GM18499 (cell line): ENCODE results near the gene HBM.
"Not testable (repeated sequence)": the region's sequence is repeated elsewhere in the genome, so short reads cannot be mapped to it uniquely, and the experiment has no call there.

ENCODE experiments used
- ATAC-seq: cut with Tn5 transposase; IDR thresholded peaks from one replicate; pipeline ENCODE4 v1.9.1; 2021; ENCODE audit warnings: moderate number of reproducible peaks; ENCODE audit not compliant: insufficient read depth, unreplicated experiment

HBM gene

GRCh38 chr16:180101-180675 lies 14.4 kb downstream of the HBM start, which contains the start of gene HBQ1:
Gene HBQ1, plus strand, starts transcription at chr16:180459. Its CDS starts 28 bp downstream, at chr16:180487.
- ATAC-seq: no peak

- no peak for ATAC-seq
These were observed 15.1 kb downstream of the HBM start for GRCh38 chr16:180681-181564.

GRCh38 chr16:181565-182021 lies 15.8 kb downstream of the HBM start:
- no peak for ATAC-seq

DNA sequence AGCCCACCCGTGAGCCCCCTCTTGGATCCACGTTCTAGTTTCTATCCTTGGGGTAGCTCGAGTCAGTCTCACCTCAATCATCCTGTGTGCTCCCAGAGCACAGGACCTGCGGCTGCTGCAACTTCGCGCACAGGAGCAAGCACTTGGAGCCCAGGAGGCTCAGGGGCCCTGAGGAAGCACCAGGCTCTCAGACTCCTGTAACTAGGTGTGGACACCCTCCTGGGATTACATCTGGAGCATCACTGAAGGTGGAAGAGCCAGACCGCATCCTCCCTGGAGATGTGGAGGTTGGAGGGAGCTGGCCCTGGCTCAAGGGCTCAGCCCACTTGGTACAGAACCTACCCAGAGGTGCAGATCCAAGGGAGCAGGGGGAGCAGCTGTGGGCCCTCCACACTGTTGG lies 17.2 kb downstream of the HBM start:
- no peak for ATAC-seq

DNA sequence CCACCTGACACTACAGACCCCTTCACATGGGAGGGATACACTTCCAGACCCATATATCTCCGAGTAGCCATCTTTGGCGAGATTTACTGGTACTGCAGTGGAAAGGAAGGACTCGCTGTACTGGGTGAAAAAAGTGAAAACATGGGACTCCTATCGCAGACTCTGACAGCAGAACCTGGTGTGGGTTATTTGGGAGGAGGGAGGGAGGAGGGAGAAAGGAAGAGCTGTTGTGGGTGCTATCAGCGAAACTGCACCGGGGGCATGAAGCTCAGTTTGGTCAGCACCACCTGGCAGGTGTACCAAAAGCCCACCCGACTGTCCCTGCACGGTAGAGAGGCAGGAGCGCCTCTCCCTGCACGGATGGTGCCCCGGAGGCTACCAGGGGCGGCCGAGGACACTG lies 19.4 kb downstream of the HBM start:
- ATAC-seq: no peak

DNA sequence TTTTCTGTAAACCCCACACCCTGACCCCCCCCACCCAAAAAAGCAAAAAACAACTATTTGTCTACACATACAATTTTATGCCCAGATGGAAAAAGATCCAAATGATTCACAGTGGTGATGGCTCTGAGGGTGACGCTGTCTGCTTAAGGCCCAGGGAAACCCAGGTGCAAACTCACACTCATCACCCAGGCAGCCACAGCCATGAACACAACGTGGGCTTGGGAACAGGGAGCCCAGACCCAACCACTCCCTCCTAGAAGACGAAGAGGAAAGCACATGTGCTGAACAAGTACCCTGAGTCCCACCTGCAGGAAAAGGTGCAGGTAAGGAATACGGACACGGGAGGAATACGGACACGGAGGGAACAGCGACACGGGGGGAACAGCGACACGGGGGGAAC lies 19.9 kb downstream of the HBM start:
- ATAC-seq: no peak

- no peak for ATAC-seq
These were observed 21.6 kb downstream of the HBM start for GRCh38 chr16:187330-187729.

GRCh38 chr16:188674-189073 lies 22.9 kb downstream of the HBM start:
- ATAC-seq: no peak

GRCh38 chr16:189604-190186 lies 23.9 kb downstream of the HBM start:
- ATAC-seq: no peak

DNA sequence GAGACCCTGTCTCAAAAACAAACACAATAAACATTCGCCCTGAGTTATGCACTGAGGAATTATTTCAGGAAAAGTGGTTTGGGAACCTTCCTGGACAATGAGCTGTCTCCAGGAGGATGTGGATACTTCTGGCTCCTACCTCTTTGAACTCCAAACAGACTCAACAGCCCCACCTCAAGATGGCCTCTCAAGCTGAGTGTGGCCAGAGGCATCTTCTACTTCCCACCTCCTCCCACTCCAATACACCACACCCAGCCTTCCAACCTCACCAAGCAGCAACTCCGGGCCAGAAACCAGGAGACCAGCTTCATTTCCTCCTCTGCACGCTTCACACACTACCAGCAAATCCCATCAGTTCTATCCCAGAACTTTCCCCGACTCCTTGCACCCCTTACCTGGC lies 26.1 kb downstream of the HBM start:
- ATAC-seq: no peak

DNA sequence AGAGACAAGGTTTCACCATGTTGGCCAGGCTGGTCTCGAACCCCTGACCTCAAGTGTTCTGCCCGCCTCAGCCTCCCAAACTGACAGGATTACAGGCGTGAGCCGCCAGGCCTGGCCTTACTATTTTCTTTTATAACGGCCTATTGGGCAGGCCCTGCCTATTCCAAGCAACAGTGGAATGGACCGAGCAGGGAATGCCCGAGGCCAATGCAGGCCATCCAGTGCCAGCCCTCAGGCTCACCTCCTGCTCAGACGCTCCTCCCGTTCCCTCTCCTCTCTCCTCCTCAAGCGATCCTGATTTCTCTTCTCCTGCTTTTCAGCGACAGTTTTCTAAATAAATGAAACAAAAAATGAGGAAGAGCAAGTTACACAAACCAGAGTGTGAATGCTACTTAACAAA lies 26.9 kb downstream of the HBM start:
- no peak for ATAC-seq

DNA sequence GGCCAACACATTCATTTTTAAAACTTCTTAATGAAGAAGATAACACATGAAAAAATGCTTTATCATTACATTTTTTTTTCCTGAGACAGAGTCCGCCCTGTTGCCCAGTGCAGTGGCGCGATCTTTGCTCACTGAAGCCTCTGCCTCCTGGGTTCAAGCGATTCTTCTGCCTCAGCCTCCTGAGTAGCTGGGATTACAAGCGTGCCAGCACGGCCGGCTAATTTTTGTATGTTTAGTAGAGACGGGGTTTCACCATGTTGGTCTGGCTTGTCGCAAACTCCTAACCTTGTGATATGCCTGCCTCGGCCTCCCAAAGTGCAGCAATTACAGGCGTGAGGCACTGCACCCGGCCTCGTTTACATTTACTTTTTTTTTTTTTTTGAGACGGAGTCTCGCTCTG lies 27.7 kb downstream of the HBM start:
- no peak for ATAC-seq

- ATAC-seq: no peak
These were observed 28.7 kb downstream of the HBM start for GRCh38 chr16:194516-194915.

DNA sequence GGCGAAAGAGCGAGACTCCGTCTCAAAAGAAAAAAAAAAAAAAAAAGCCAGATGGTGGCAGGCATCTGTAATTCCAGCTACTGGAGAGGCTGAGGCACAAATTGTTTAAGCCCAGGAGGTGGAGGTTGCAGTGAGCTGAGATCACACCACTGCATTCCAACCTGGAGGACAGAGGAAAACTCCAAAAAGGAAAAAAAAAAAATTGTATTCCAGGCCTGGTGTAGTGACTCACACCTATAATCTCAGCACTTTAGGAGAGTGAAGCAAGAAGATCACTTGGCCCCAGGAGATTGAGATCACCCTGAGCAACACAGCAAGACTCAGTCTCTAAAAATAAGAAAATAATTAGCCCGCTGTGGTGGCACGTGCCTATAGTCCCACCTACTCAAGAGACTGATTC lies 34.6 kb downstream of the HBM start:
- no peak for ATAC-seq

DNA sequence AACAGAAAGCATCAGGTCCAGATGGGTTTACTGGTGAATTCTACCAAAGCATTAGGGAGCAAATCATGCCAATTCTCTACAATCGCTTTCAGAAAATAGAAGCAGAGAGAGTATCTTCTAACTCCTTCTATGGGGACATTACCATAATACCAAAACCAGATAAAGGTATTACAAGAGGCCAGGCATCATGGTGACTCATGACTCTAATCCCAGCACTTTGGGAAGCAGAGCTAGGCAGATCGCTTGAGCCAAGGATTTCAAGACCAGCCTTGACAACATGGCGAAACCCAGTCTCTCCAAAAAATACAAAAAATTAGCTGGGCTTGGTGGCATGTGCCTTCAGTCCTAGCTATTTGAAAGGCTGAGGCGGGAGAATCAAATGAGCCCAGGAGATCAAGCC lies 37.5 kb downstream of the HBM start:
- ATAC-seq: no peak

GRCh38 chr16:204046-204445 lies 38.3 kb downstream of the HBM start:
- ATAC-seq: not testable (repeated sequence)

DNA sequence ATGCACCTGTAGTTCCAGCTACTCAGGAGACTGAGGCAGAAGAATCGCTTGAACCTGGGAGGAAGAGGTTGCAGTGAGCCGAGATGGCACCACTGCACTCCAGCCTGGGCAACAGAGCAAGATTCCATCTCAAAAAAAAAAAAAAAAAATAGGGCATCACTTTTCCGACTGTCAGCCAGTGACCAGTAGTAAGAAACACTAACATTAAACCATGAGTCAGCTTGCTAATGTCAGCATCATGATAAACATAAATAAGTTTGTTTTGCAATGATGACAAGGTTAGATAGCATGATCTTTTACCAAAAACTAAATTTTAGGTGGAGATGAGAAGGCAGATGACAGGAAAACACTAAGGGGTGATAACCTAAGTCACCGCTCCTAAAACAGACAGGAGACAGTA lies 43.6 kb downstream of the HBM start:
- not testable (repeated sequence) for ATAC-seq

DNA sequence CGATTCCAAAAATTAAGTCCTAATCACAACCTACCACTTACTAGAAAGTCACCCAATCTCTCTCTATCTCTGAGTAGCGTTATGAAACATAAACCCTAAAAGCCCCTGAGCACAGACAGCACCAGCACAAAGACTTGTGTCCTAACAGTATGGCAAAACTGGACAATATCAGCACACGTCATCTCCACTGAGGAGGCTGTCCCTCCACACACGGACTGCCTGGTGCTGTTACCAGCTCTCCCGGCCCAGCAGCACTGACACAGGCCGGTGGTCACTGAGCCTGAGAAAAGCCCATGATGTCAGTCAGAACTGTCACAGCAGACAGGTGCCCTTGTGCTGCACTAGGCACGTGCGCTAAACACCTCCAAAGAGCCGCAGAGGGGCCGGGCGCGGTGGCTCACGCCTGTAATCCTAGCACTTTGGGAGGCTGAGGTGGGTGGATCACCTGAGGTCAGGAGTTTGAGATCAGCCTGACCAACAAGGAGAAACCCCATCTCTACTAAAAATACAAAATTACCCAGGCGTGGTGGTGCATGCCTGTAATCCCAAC lies 45.9 kb downstream of the HBM start:
- ATAC-seq: not testable (repeated sequence)

GRCh38 chr16:212999-213398 lies 47.2 kb downstream of the HBM start:
- no peak for ATAC-seq
